GM11168 (cell line): ENCODE results near the gene CASTOR1.

Source experiments
- in situ Hi-C: fragments of 300-500 bp; cut with MboI; formaldehyde crosslinking; loops from one replicate; pipeline ENCODE4 v1.12.0; 2022; ENCODE audit warnings: low sequenced_read_pairs; ENCODE audit not compliant: unreplicated experiment

CASTOR1 gene

DNA sequence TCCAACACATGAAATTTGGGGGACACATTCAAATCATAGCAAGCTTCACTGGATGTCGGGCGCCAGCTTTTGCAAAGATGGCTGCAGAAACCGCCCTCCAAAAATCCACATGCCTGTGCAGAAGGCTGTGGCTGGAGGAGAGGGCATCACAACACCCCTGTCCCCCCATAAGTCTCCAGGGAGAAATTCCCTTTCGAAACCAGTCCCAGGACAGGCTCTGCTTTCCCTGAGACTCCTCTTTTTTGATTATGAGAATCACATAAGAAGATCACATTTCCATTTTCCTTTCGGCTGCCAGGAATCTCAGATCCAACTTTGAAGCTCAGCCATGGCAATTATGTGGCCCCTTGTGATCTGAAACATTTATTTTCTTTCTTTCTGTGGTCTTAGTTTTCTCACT, 52.4 kb downstream of the CASTOR1 start:
- in situ Hi-C loops: no loop called here

DNA sequence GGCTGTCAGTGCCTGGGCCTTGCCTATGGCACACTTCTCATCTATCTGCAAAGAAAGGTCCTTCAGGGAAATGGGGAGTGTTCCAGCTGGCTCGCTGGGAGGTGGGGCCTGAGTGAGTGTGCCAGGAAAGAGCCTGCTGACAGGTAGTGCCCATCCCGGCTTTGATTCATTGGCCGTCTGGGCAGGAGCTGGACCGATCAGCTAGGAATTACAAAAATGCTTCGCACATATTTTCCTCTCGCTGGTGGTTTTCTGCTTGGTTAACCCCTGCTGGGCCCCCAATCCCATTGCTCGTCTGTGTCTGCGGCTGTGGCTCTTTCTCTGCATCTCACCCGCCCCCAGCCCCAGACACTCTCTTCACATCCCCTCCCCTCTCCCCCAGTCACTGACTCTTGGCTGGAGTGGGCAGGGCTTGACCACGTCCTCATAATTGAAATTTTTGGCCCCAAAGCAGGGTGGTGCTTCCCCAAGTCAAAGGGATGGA, 53.6 kb downstream of the CASTOR1 start:
- in situ Hi-C loops: no loop called here
